Measurements from ENCODE around the gene FN3K. TPM values are rescaled to one million over a fixed set of nuclear protein-coding genes. Genes with fewer than 3 reads are reported as not detected.

FN3K gene
- total and polyA plus RNA-seq, 2 of the 13 experiments (the other 11 are each of a cell fraction or from before 2014, with no cell fraction given), result 3.5 to 12.2 TPM

- peak; percentile 14 for TF ChIP-seq ZNF687 (CRISPR knock-in tag; IDR thresholded peaks at IDR 0.05)
- peak; percentile 31; the same call in 1 of the 2 replicates for TF ChIP-seq ARID4A (CRISPR knock-in tag; IDR thresholded peaks at IDR 0.05; ENCODE audit: borderline replicate concordance)
- TF ChIP-seq MEIS1 (CRISPR knock-in tag; IDR thresholded peaks at IDR 0.05; ENCODE audit: borderline replicate concordance), result 0 out of 2 replicates have a peak, but pooled peaks have one; percentile 30
- TF ChIP-seq AHR (CRISPR knock-in tag; IDR thresholded peaks at IDR 0.05), result no peak
Observed at GRCh38 chr17:82703036-82703745, 32.2 kb upstream of the FN3K start (continued).
